ENCODE measurements around the gene TMBIM6. TPM values are rescaled to one million over a fixed set of nuclear protein-coding genes. Genes with fewer than 3 reads are reported as not detected.
"Not testable (repeated sequence)": the region's sequence is repeated elsewhere in the genome, so short reads cannot be mapped to it uniquely, and the experiment has no call there.

TMBIM6 gene
- polyA plus RNA-seq, 1 donor: 616 TPM

DNA sequence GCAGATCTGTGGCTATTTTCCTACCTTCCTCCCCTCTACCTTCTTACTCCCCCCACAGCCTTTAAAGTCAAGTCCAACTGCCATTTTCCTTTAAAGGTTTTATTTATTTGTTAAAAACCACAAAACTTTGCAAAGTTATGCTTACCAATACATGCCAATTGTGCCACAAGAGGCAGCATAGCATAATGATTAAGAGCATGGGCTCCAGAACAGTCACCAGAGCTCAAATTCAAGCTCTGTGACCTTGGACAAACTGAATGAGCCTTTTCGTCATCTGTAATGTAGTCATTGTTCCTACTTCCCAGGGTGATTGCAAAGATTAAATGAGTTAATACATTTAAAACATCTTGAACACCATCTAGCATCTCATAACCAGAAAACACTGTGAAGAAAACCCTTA, 21.1 kb upstream of the TMBIM6 start:
- no peaks in the 10 kb centered on the region for H3K4me1 ChIP-seq (ENCODE audit: control insufficient read depth, insufficient read depth, low read length)
- H3K9me3 ChIP-seq (ENCODE audit: control insufficient read depth, low read depth, low read length): no peaks in the 10 kb centered on the region
- no peak overlapping the region for H3K4me3 ChIP-seq (ENCODE audit: low read length)
- WGBS (ENCODE audit: insufficient coverage, low lambda C conversion rate): no CpG with 5 or more reads among the region's 1 CpG
- DNase-seq: no peak
- no peak overlapping the region for H3K27ac ChIP-seq (ENCODE audit: low read length)
- peaks cover 3% of the 10 kb centered on the region for H3K27me3 ChIP-seq (ENCODE audit: control insufficient read depth, insufficient read depth, low read length)
- no peaks in the 10 kb centered on the region for H3K36me3 ChIP-seq (ENCODE audit: control insufficient read depth, insufficient read depth, low read length)

GRCh38 chr12:49721355-49721754, 20.0 kb upstream of the TMBIM6 start:
- not testable (repeated sequence) for H3K4me3 ChIP-seq (ENCODE audit: low read length); H3K9me3 ChIP-seq (ENCODE audit: control insufficient read depth, low read depth, low read length); H3K27ac ChIP-seq (ENCODE audit: low read length); H3K4me1 ChIP-seq (ENCODE audit: control insufficient read depth, insufficient read depth, low read length); H3K36me3 ChIP-seq (ENCODE audit: control insufficient read depth, insufficient read depth, low read length); H3K27me3 ChIP-seq (ENCODE audit: control insufficient read depth, insufficient read depth, low read length); DNase-seq
- no CpG with 5 or more reads among the region's 3 CpGs for WGBS (ENCODE audit: insufficient coverage, low lambda C conversion rate)

GRCh38 chr12:49728446-49728845, 12.9 kb upstream of the TMBIM6 start:
- no peak for DNase-seq
- H3K27ac ChIP-seq (ENCODE audit: low read length): no peak overlapping the region
- WGBS (ENCODE audit: insufficient coverage, low lambda C conversion rate): 100% methylated on average over 1 of the region's 3 CpGs
- H3K4me1 ChIP-seq (ENCODE audit: control insufficient read depth, insufficient read depth, low read length): no peaks in the 10 kb centered on the region
- no peaks in the 10 kb centered on the region for H3K36me3 ChIP-seq (ENCODE audit: control insufficient read depth, insufficient read depth, low read length)
- H3K27me3 ChIP-seq (ENCODE audit: control insufficient read depth, insufficient read depth, low read length): peaks cover 9% of the 10 kb centered on the region
- no peak overlapping the region for H3K4me3 ChIP-seq (ENCODE audit: low read length)
- H3K9me3 ChIP-seq (ENCODE audit: control insufficient read depth, low read depth, low read length): no peaks in the 10 kb centered on the region

DNA sequence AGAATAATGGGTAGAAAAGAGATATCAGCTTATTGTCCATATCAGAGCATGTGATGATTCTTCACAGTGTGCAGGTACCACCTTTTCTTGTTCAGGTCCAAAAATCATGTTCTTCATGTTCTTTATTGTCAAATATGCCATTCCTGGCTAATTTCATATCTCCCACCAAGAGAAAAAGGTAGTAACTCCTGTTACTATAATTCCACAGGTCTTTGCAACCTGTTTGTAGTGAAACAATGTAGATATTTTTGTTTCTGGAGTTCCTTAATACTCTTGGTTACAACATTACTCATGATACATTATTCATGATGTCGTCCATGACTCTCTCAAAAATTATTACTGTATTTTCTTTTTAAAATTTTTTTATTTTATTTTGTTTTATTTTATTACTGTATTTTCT, 11.3 kb upstream of the TMBIM6 start:
- WGBS (ENCODE audit: insufficient coverage, low lambda C conversion rate): 83% methylated on average over 1 of the region's 1 CpG
- DNase-seq: no peak
- Histone ChIP-seq H3K9me3 (ENCODE audit: control insufficient read depth, low read depth, low read length) (peaks cover 3% of the 10 kb centered on the region), H3K4me3 (ENCODE audit: low read length) (no peak overlapping the region), H3K27ac (ENCODE audit: low read length) (no peak overlapping the region), H3K27me3 (ENCODE audit: control insufficient read depth, insufficient read depth, low read length) (peaks cover 9% of the 10 kb centered on the region), H3K36me3 (ENCODE audit: control insufficient read depth, insufficient read depth, low read length) (no peaks in the 10 kb centered on the region), H3K4me1 (ENCODE audit: control insufficient read depth, insufficient read depth, low read length) (no peaks in the 10 kb centered on the region)

- Histone ChIP-seq H3K36me3 (ENCODE audit: control insufficient read depth, insufficient read depth, low read length) (no peaks in the 10 kb centered on the region), H3K27me3 (ENCODE audit: control insufficient read depth, insufficient read depth, low read length) (peaks cover 6% of the 10 kb centered on the region), H3K4me1 (ENCODE audit: control insufficient read depth, insufficient read depth, low read length) (no peaks in the 10 kb centered on the region), H3K27ac (ENCODE audit: low read length) (no peak overlapping the region), H3K9me3 (ENCODE audit: control insufficient read depth, low read depth, low read length) (peaks cover 6% of the 10 kb centered on the region), H3K4me3 (ENCODE audit: low read length) (no peak overlapping the region)
- WGBS (ENCODE audit: insufficient coverage, low lambda C conversion rate): 90% methylated on average over 1 of the region's 3 CpGs
- DNase-seq: no peak
Observed at GRCh38 chr12:49730568-49731101, 10.7 kb upstream of the TMBIM6 start.

- Histone ChIP-seq H3K27ac (ENCODE audit: low read length) (no peak overlapping the region), H3K27me3 (ENCODE audit: control insufficient read depth, insufficient read depth, low read length) (peaks cover 6% of the 10 kb centered on the region), H3K4me3 (ENCODE audit: low read length) (no peak overlapping the region), H3K36me3 (ENCODE audit: control insufficient read depth, insufficient read depth, low read length) (no peaks in the 10 kb centered on the region), H3K9me3 (ENCODE audit: control insufficient read depth, low read depth, low read length) (peaks cover 6% of the 10 kb centered on the region), H3K4me1 (ENCODE audit: control insufficient read depth, insufficient read depth, low read length) (no peaks in the 10 kb centered on the region)
- WGBS (ENCODE audit: insufficient coverage, low lambda C conversion rate): 100% methylated on average over 1 of the region's 10 CpGs
- DNase-seq: no peak
Observed at GRCh38 chr12:49733219-49734017, 7.9 kb upstream of the TMBIM6 start.

- H3K4me1 ChIP-seq (ENCODE audit: control insufficient read depth, insufficient read depth, low read length); H3K27me3 ChIP-seq (ENCODE audit: control insufficient read depth, insufficient read depth, low read length); H3K36me3 ChIP-seq (ENCODE audit: control insufficient read depth, insufficient read depth, low read length); H3K4me3 ChIP-seq (ENCODE audit: low read length); H3K9me3 ChIP-seq (ENCODE audit: control insufficient read depth, low read depth, low read length); H3K27ac ChIP-seq (ENCODE audit: low read length); DNase-seq: not testable (repeated sequence)
- no CpG with 5 or more reads among the region's 7 CpGs for WGBS (ENCODE audit: insufficient coverage, low lambda C conversion rate)
Observed at GRCh38 chr12:49734900-49735299, 6.5 kb upstream of the TMBIM6 start.

- H3K27me3 ChIP-seq (ENCODE audit: control insufficient read depth, insufficient read depth, low read length); DNase-seq; H3K27ac ChIP-seq (ENCODE audit: low read length); H3K36me3 ChIP-seq (ENCODE audit: control insufficient read depth, insufficient read depth, low read length); H3K9me3 ChIP-seq (ENCODE audit: control insufficient read depth, low read depth, low read length); H3K4me3 ChIP-seq (ENCODE audit: low read length); H3K4me1 ChIP-seq (ENCODE audit: control insufficient read depth, insufficient read depth, low read length): not testable (repeated sequence)
- WGBS (ENCODE audit: insufficient coverage, low lambda C conversion rate): no CpG with 5 or more reads among the region's 5 CpGs
Observed at GRCh38 chr12:49738721-49739120, 2.6 kb upstream of the TMBIM6 start.

DNA sequence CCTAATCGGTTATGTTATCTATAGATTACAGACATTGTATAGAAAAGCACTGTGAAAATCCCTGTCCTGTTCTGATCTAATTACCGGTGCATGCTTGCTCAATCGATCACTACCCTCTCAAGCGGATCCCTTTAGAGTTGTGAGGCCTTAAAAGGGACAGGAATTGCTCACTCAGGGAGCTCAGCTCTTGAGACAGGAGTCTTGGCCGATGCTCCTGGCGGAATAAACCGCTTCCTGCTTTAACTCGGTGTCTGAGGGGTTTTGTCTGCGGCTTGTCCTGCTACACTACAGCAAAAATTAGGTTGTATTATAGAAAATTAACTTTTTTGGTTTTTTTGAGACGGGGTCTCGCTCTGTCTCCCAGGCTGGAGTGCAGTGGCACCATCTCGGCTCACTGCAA, 1.1 kb upstream of the TMBIM6 start:
- DNase-seq; H3K27ac ChIP-seq (ENCODE audit: low read length); H3K4me3 ChIP-seq (ENCODE audit: low read length); H3K27me3 ChIP-seq (ENCODE audit: control insufficient read depth, insufficient read depth, low read length); H3K36me3 ChIP-seq (ENCODE audit: control insufficient read depth, insufficient read depth, low read length); H3K4me1 ChIP-seq (ENCODE audit: control insufficient read depth, insufficient read depth, low read length); H3K9me3 ChIP-seq (ENCODE audit: control insufficient read depth, low read depth, low read length): not testable (repeated sequence)
- WGBS (ENCODE audit: insufficient coverage, low lambda C conversion rate): no CpG with 5 or more reads among the region's 12 CpGs

DNA sequence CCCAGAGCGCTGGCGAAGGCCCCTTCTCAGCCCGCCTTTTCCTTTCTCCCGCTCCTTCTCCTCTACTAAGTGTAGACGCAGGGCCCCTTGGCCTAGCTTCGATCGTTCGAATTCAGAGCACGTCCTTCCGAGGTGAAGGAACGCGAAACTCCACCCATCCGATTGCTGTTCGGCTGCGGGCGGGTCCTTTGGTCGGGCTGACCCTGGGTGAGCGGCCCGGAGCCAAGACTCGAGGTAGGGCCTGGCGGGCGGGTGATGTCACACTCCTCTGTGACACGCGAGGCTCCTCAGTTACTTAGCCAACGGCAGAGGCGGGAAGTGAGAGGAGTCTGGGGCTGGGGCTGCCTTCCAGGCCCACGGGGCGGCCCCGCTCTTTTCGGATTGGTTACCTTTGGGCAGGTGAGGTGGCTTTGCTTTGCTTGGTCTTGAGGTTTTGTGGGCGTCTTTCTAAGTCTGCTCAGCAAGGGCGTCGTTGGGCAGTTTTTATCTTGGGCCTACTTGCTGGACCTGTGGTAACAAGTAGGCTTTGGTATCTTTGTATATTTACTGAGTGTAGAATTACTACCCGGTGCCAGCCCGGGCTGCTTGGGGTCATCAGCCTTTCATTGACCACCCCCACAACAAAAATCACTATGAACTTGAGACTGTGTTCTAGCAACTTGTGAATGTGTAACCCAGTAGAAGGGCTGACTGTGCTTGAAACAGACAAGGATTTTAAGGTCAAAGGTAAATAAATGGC, 694 bp downstream of the TMBIM6 start:
- DNase-seq: peak; percentile 71 to 89
- H3K4me3 ChIP-seq (ENCODE audit: low read length): peak overlapping the region; percentile 100
- H3K9me3 ChIP-seq (ENCODE audit: control insufficient read depth, low read depth, low read length): no peaks in the 10 kb centered on the region
- WGBS (ENCODE audit: insufficient coverage, low lambda C conversion rate): no CpG with 5 or more reads among the region's 35 CpGs
- no peaks in the 10 kb centered on the region for H3K27me3 ChIP-seq (ENCODE audit: control insufficient read depth, insufficient read depth, low read length)
- H3K4me1 ChIP-seq (ENCODE audit: control insufficient read depth, insufficient read depth, low read length): peaks cover 4% of the 10 kb centered on the region
- peak overlapping the region; percentile 100 for H3K27ac ChIP-seq (ENCODE audit: low read length)
- H3K36me3 ChIP-seq (ENCODE audit: control insufficient read depth, insufficient read depth, low read length): peaks cover 2% of the 10 kb centered on the region
